ENCODE results near the gene MAP3K4. TPM values are rescaled to one million over a fixed set of nuclear protein-coding genes. Genes with fewer than 3 reads are reported as not detected.

Gene MAP3K4
- polyA plus RNA-seq, 3 donors: 3.2 to 12.3 (median 3.5) TPM

- no peaks in the 10 kb centered on the region for H3K9me3 ChIP-seq (replicated peaks in 1 of 2; ENCODE audit: control insufficient read depth in 1 of 2, insufficient read depth in 1 of 2, low read length in 2 of 2)
- Mint-ChIP-seq H3K4me1 (no peaks in the 10 kb centered on the region), H3K27me3 (ENCODE audit: low read depth in 3 of 3) (no peaks in the 10 kb centered on the region), H3K36me3 (peaks cover 3 to 15% of the 10 kb centered on the region in 2 donors), H3K9me3 (no peaks in the 10 kb centered on the region), H3K27ac (peak overlapping the region in 2 of 7 donors; percentile 7 to 62), H3K4me3 (no peak overlapping the region)
- H4K20me1 ChIP-seq (ENCODE audit: insufficient read depth, low read length): no peaks in the 10 kb centered on the region
- no peaks in the 10 kb centered on the region for H3K27me3 ChIP-seq (ENCODE audit: control insufficient read depth in 2 of 2, insufficient read depth in 2 of 2, low read length in 2 of 2)
- no peak overlapping the region for H3K9ac ChIP-seq (ENCODE audit: insufficient read depth, low read length, poor library complexity, severe bottlenecking)
- no peak for TF ChIP-seq CTCF (IDR thresholded peaks at IDR 0.05)
- no peaks in the 10 kb centered on the region for H3K4me1 ChIP-seq (ENCODE audit: control insufficient read depth in 1 of 2, insufficient read depth in 2 of 2, low read length in 2 of 2)
- no peaks in the 10 kb centered on the region for H3K79me2 ChIP-seq (ENCODE audit: insufficient read depth, low read length)
- H2AFZ ChIP-seq (ENCODE audit: insufficient read depth, low read depth, low read length, poor library complexity, severe bottlenecking): no peak overlapping the region
- WGBS (ENCODE audit: insufficient coverage): 95% methylated on average over 13 of the region's 18 CpGs
- no peak overlapping the region for H3K4me2 ChIP-seq (replicated peaks; ENCODE audit: extremely low read depth, low read length, poor library complexity, severe bottlenecking)
- no peak overlapping the region for H3K4me3 ChIP-seq (replicated peaks in 1 of 3; ENCODE audit: low read depth in 2 of 3, low read length in 3 of 3)
- H3K36me3 ChIP-seq (replicated peaks in 1 of 2; ENCODE audit: control insufficient read depth in 1 of 2, insufficient read depth in 2 of 2, low read length in 2 of 2): no peaks in the 10 kb centered on the region
- intact Hi-C loops (cut with micrococcal nuclease): no loop called here
- no peak overlapping the region for H3K27ac ChIP-seq (ENCODE audit: low read depth in 1 of 2, low read length in 2 of 2)
- DNase-seq: no peak
These were observed 159.6 kb downstream of the MAP3K4 start for GRCh38 chr6:161151059-161151645.

GRCh38 chr6:161151660-161152526 lies 160.3 kb downstream of the MAP3K4 start:
- WGBS (ENCODE audit: insufficient coverage): 98% methylated on average over 18 of the region's 19 CpGs
- Mint-ChIP-seq H3K27me3 (ENCODE audit: low read depth in 3 of 3) (no peaks in the 10 kb centered on the region), H3K4me1 (no peaks in the 10 kb centered on the region), H3K36me3 (peaks cover 3 to 15% of the 10 kb centered on the region in 2 donors), H3K27ac (peak overlapping the region in 4 of 7 donors; percentile 46 to 86 (median 69)), H3K9me3 (peaks cover 0 to under 1% (median 0%) of the 10 kb centered on the region in 7 donors), H3K4me3 (no peak overlapping the region)
- Histone ChIP-seq H3K4me3 (replicated peaks in 1 of 3; ENCODE audit: low read depth in 2 of 3, low read length in 3 of 3) (no peak overlapping the region), H2AFZ (ENCODE audit: insufficient read depth, low read depth, low read length, poor library complexity, severe bottlenecking) (no peak overlapping the region), H3K4me2 (replicated peaks; ENCODE audit: extremely low read depth, low read length, poor library complexity, severe bottlenecking) (no peak overlapping the region), H3K27me3 (ENCODE audit: control insufficient read depth in 2 of 2, insufficient read depth in 2 of 2, low read length in 2 of 2) (no peaks in the 10 kb centered on the region), H3K36me3 (replicated peaks in 1 of 2; ENCODE audit: control insufficient read depth in 1 of 2, insufficient read depth in 2 of 2, low read length in 2 of 2) (no peaks in the 10 kb centered on the region), H3K9me3 (replicated peaks in 1 of 2; ENCODE audit: control insufficient read depth in 1 of 2, insufficient read depth in 1 of 2, low read length in 2 of 2) (peaks cover 0 to under 1% of the 10 kb centered on the region in 2 donors), H3K27ac (ENCODE audit: low read depth in 1 of 2, low read length in 2 of 2) (no peak overlapping the region), H3K79me2 (ENCODE audit: insufficient read depth, low read length) (no peaks in the 10 kb centered on the region), H3K9ac (ENCODE audit: insufficient read depth, low read length, poor library complexity, severe bottlenecking) (no peak overlapping the region), H4K20me1 (ENCODE audit: insufficient read depth, low read length) (no peaks in the 10 kb centered on the region), H3K4me1 (ENCODE audit: control insufficient read depth in 1 of 2, insufficient read depth in 2 of 2, low read length in 2 of 2) (no peaks in the 10 kb centered on the region)
- no peak for TF ChIP-seq CTCF (IDR thresholded peaks at IDR 0.05)
- no peak for DNase-seq
- intact Hi-C loops (cut with micrococcal nuclease): no loop called here

All from CD14-positive monocyte (primary cell).